Measurements from ENCODE around the gene MYO6.

DNA sequence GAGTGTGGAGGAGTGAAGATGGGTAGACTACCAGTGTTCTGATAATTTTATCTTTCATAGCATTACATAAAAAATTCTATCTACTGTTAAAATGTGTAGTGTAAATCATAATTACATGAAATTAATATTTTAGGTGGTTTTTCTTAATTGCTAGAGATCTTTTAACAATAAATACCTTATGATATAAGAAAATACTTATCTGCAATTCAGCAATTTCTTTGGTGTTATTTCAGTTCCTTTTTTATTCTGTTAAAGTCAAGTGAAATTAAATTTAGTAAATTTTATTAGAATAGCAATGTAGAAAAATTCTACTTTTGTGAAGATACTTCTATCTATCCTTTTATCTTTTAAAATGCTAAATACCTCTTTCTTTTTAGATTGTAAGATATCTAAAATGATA lies 219.1 kb downstream of the MYO6 start:
- TF ChIP-seq POLR2AphosphoS5 (IDR thresholded peaks at IDR 0.05; ENCODE audit: borderline replicate concordance, low read depth, low read length), result no peak
- TF ChIP-seq EZH2 (IDR thresholded peaks at IDR 0.05), result no peak
- TF ChIP-seq FOXP2 (optimal IDR thresholded peaks at IDR 0.05; ENCODE audit: control extremely low read depth, extremely low read length, insufficient read depth), result no peak

Data from SK-N-MC (cell line).